Measurements from ENCODE around the gene CYTH1. TPM values are rescaled to one million over a fixed set of nuclear protein-coding genes. Genes with fewer than 3 reads are reported as not detected.
A peak's percentile ranks its signal among the peaks of the same experiment; 100 is the strongest.

Gene CYTH1
- total RNA-seq, 1 donor from 2014 or later, result 103 TPM

DNA sequence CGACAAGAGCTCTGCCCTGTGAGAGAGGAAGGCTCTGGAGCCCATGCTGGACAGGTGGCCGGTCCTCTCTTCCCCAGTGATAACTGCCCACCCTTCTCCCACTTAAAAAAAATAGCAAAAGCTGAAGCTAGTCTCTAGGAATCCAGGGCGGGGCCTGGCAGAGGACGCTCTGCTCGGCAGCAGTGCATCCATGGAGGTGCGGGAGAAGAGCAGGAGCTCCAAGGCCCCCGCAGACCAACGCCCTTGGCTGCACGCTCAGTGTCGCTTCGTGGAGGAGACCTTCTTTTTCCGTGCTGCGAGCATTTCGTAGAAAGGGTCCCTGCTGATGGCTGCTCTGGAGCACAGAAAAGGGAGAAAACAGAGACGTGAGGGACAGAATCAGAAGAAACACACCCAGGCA lies 106.2 kb downstream of the CYTH1 start:
- intact Hi-C loops (cut with DNase I), result no loop called here
- ATAC-seq (no peak), DNase-seq (peak; percentile 51)
- Histone ChIP-seq H3K4me3 (no peak overlapping the region), H3K4me1 (no peaks in the 10 kb centered on the region), H3K36me3 (peaks cover 76% of the 10 kb centered on the region), H3K9me3 (no peaks in the 10 kb centered on the region), H3K27ac (no peak overlapping the region), H3K27me3 (no peaks in the 10 kb centered on the region)
- TF ChIP-seq, protein P1, sequence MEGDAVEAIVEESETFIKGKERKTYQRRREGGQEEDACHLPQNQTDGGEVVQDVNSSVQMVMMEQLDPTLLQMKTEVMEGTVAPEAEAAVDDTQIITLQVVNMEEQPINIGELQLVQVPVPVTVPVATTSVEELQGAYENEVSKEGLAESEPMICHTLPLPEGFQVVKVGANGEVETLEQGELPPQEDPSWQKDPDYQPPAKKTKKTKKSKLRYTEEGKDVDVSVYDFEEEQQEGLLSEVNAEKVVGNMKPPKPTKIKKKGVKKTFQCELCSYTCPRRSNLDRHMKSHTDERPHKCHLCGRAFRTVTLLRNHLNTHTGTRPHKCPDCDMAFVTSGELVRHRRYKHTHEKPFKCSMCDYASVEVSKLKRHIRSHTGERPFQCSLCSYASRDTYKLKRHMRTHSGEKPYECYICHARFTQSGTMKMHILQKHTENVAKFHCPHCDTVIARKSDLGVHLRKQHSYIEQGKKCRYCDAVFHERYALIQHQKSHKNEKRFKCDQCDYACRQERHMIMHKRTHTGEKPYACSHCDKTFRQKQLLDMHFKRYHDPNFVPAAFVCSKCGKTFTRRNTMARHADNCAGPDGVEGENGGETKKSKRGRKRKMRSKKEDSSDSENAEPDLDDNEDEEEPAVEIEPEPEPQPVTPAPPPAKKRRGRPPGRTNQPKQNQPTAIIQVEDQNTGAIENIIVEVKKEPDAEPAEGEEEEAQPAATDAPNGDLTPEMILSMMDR (IDR thresholded peaks at IDR 0.05), result no peak

DNA sequence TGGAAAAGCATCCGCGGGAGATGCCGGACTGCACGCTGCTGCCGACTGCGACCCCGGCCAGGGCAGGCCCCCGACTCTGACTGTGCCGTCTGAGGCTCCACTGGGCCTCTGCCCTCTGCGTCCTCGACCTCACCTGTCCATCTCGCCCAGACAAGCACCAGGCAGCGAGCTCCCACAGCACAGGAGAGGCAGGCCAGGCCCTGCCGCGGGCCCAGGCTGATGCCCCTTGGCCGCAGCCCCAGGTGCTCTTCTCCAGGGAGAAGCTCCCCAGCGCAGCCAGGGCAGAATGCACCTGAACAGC lies 106.8 kb downstream of the CYTH1 start:
- Histone ChIP-seq H3K27me3 (no peaks in the 10 kb centered on the region), H3K36me3 (peaks cover 71% of the 10 kb centered on the region), H3K4me1 (no peaks in the 10 kb centered on the region), H3K9me3 (no peaks in the 10 kb centered on the region), H3K27ac (no peak overlapping the region), H3K4me3 (no peak overlapping the region)
- intact Hi-C loops (cut with DNase I), result no loop called here
- no peak for ATAC-seq
- TF ChIP-seq, protein P1 (IDR thresholded peaks at IDR 0.05), result no peak
- peak; percentile 51 for DNase-seq

DNA sequence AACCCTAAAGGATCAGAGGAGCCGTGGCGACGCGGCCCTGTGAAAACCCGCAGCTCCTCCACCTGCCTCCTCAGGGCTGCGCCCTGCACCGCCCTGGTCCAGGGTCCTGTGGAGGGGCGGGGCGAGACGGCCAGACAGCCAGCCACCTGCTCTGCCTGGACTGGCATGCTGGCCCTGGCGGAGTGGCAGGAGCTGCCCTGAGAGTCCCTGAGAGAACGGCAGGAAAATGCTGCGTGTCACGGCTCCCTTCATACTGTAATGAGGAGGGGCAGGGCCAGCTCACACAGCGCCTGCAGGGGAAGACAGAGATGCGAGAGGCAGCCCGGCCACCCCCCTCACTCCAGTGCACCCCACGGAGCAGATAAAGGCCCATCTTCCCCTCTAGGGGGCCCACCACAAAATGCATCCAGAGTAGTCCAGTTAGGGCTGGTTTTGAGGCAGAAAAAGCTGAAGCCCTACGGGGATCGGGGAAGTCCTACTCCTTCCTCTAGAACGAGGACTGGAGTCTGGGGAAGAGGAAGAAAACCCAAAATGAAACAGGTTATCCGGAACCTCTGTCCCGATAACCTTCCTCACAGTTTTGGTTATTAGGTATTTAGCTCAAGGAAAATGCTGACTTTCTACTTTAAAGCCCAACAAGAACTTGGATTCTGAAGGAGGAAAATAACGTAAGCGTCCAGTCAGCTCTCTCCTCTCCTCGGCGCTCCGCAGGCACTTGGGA lies 107.3 kb downstream of the CYTH1 start:
- peak; percentile 24 for ATAC-seq
- intact Hi-C loops (cut with DNase I), result no loop called here
- TF ChIP-seq, protein P1 (IDR thresholded peaks at IDR 0.05), result no peak
- no peaks in the 10 kb centered on the region for H3K27me3 ChIP-seq
- no peak overlapping the region for H3K4me3 ChIP-seq
- DNase-seq, result peak; percentile 63
- no peaks in the 10 kb centered on the region for H3K4me1 ChIP-seq
- no peak overlapping the region for H3K27ac ChIP-seq
- H3K9me3 ChIP-seq, result no peaks in the 10 kb centered on the region
- peaks cover 66% of the 10 kb centered on the region for H3K36me3 ChIP-seq

DNA sequence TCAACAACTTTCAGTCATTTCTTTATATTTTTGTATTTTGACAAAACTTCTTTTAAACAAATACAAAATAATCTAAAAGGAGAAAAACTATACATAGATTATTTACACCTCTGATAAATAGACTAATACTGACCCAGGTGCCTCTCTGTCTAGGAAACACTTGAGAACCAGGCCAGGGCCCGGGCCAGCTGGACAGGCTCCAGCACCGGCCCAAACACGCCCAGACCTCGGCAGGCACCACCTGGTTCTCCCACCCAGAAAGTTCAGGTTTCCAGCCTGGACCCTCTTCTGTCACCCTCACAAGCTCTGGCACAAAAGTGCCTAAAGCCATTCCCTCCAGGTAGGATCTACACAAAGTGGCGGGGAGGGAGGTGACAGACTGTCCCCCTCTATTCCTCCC lies 107.9 kb downstream of the CYTH1 start:
- intact Hi-C loops (cut with DNase I), result no loop called here
- TF ChIP-seq, protein P1 (IDR thresholded peaks at IDR 0.05), result no peak
- no peak overlapping the region for H3K27ac ChIP-seq
- H3K27me3 ChIP-seq, result no peaks in the 10 kb centered on the region
- no peaks in the 10 kb centered on the region for H3K4me1 ChIP-seq
- ATAC-seq (peak; percentile 20), DNase-seq (peak; percentile 66)
- no peaks in the 10 kb centered on the region for H3K9me3 ChIP-seq
- H3K36me3 ChIP-seq, result peaks cover 60% of the 10 kb centered on the region
- H3K4me3 ChIP-seq, result no peak overlapping the region

DNA sequence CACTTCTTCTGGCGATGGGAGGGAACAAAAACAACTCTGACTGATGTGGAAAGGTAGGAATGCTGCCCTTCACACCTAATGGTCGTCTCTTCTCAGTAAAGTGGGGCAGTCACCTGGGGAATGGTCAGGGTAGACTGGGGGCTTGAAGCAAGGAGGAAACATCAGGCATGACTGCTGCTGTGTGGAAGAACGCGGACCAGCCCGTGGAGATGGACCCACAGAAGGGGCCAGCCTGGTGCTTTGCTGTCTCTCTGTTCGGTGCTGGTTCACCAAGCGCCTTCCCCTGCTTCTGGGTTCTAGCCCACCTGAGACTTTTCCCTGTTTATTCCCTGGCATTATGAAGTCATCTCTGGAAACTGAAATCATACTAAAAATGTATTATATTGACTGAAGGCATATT lies 108.7 kb downstream of the CYTH1 start:
- Histone ChIP-seq H3K27ac (no peak overlapping the region), H3K4me1 (no peaks in the 10 kb centered on the region), H3K36me3 (peaks cover 52% of the 10 kb centered on the region), H3K4me3 (no peak overlapping the region), H3K27me3 (no peaks in the 10 kb centered on the region), H3K9me3 (no peaks in the 10 kb centered on the region)
- TF ChIP-seq, protein P1 (IDR thresholded peaks at IDR 0.05), result no peak
- intact Hi-C loops (cut with DNase I), result no loop called here
- DNase-seq, result peak; percentile 33
- ATAC-seq, result no peak
